Ishikawa (cell line): Measurements from ENCODE around the gene ADAMTS12.

ENCODE experiments used
- CEBPB ChIP-seq: IDR thresholded peaks from 2 replicates; pipeline ENCODE4 v1.6.1; 2012
- CREB1 ChIP-seq: IDR thresholded peaks from 2 replicates; pipeline ENCODE4 v1.6.1; 2012; ENCODE audit warnings: low read depth
- EGR1 ChIP-seq: IDR thresholded peaks from 2 replicates; pipeline ENCODE4 v1.6.1; 2012
- EP300 ChIP-seq: IDR thresholded peaks from 2 replicates; pipeline ENCODE4 v1.6.1; 2012; ENCODE audit warnings: borderline replicate concordance
- FOXM1 ChIP-seq: IDR thresholded peaks from 2 replicates; pipeline ENCODE4 v1.6.1; 2012; ENCODE audit warnings: low read depth, borderline replicate concordance
- MAX ChIP-seq: IDR thresholded peaks from 2 replicates; pipeline ENCODE4 v1.6.1; 2012
- NFIC ChIP-seq: IDR thresholded peaks from 2 replicates; pipeline ENCODE4 v1.6.1; 2012
- RAD21 ChIP-seq: IDR thresholded peaks from 2 replicates; pipeline ENCODE4 v1.6.1; 2012; ENCODE audit warnings: low read depth
- REST ChIP-seq: IDR thresholded peaks from 2 replicates; pipeline ENCODE4 v1.6.1; 2012; ENCODE audit warnings: low read depth, mild to moderate bottlenecking
- TAF1 ChIP-seq: IDR thresholded peaks from 2 replicates; pipeline ENCODE4 v1.6.1; 2012; ENCODE audit warnings: low read depth, mild to moderate bottlenecking
- TCF12 ChIP-seq: IDR thresholded peaks from 2 replicates; pipeline ENCODE4 v1.6.1; 2012; ENCODE audit warnings: low read depth
- TEAD4 ChIP-seq: IDR thresholded peaks from 2 replicates; pipeline ENCODE4 v1.6.1; 2012
- USF1 ChIP-seq: IDR thresholded peaks from 2 replicates; pipeline ENCODE4 v1.6.1; 2012
- YY1 ChIP-seq: IDR thresholded peaks from 2 replicates; pipeline ENCODE4 v1.6.1; 2012; ENCODE audit warnings: low read depth
- ZBTB7A ChIP-seq: IDR thresholded peaks from 2 replicates; pipeline ENCODE4 v1.6.1; 2012; ENCODE audit warnings: low read depth

The ADAMTS12 gene

GRCh38 chr5:33523208-33523771 lies 368.5 kb downstream of the ADAMTS12 start:
- TF ChIP-seq CEBPB, result no peak
- TF ChIP-seq FOXM1, result no peak
- TF ChIP-seq ZBTB7A, result no peak
- no peak for TF ChIP-seq MAX
- TF ChIP-seq REST, result no peak
- no peak for TF ChIP-seq NFIC
- TF ChIP-seq TCF12, result no peak
- TF ChIP-seq CREB1, result no peak
- TF ChIP-seq TAF1, result no peak
- no peak for TF ChIP-seq TEAD4
- no peak for TF ChIP-seq EP300
- no peak for TF ChIP-seq USF1
- no peak for TF ChIP-seq YY1
- TF ChIP-seq EGR1, result no peak
- TF ChIP-seq RAD21, result no peak

- TF ChIP-seq CREB1, result no peak
- no peak for TF ChIP-seq MAX
- TF ChIP-seq EP300, result no peak
- TF ChIP-seq YY1, result no peak
- TF ChIP-seq FOXM1, result no peak
- TF ChIP-seq ZBTB7A, result no peak
- TF ChIP-seq NFIC, result no peak
- TF ChIP-seq TAF1, result no peak
- no peak for TF ChIP-seq REST
- TF ChIP-seq USF1, result no peak
- TF ChIP-seq RAD21, result no peak
- no peak for TF ChIP-seq EGR1
- TF ChIP-seq CEBPB, result no peak
Measured at GRCh38 chr5:33516421-33516820, 375.4 kb downstream of the ADAMTS12 start.

GRCh38 chr5:33513462-33514185 lies 378.2 kb downstream of the ADAMTS12 start:
- TF ChIP-seq TCF12 (no peak), NFIC (no peak), CREB1 (no peak), USF1 (no peak), TEAD4 (no peak), MAX (no peak), RAD21 (no peak), TAF1 (no peak), CEBPB (no peak), YY1 (no peak), EGR1 (no peak)

GRCh38 chr5:33509036-33509435 lies 382.8 kb downstream of the ADAMTS12 start:
- TF ChIP-seq TEAD4 (no peak), MAX (no peak)

- TF ChIP-seq TAF1, result no peak
- no peak for TF ChIP-seq EGR1
- no peak for TF ChIP-seq EP300
- no peak for TF ChIP-seq TEAD4
- no peak for TF ChIP-seq NFIC
- no peak for TF ChIP-seq TCF12
- no peak for TF ChIP-seq FOXM1
- no peak for TF ChIP-seq CEBPB
- TF ChIP-seq MAX, result no peak
- no peak for TF ChIP-seq USF1
- TF ChIP-seq ZBTB7A, result no peak
- no peak for TF ChIP-seq YY1
- no peak for TF ChIP-seq REST
- TF ChIP-seq RAD21, result no peak
- no peak for TF ChIP-seq CREB1
Measured at GRCh38 chr5:33507426-33507825, 384.4 kb downstream of the ADAMTS12 start.
